ENCODE data around the gene SPATS2. TPM values are rescaled to one million over a fixed set of nuclear protein-coding genes. Genes with fewer than 3 reads are reported as not detected.

The SPATS2 gene
- total RNA-seq, 6 experiments from 2014 or later: 33.4 to 64.4 (median 50.9) TPM

DNA sequence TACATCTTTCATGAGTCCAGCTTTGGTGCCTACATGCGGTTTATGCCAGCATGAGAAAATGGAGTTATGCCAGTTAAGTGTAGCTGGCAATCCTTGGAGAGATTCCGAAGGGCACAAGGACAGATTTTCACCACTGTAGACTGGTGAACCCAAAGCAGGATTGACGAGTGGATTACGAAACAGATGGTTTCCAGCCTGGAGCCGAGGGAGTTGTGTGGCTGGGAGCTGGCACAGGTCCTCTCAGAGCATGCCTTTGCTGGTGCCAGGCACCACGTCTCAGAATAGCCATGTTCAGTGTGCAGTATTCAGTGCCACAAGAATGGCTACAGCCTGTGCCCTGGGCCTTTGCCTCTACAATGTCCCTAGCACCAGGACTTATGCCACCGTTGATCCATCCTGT, 184.8 kb downstream of the SPATS2 start:
- H3K27ac Mint-ChIP-seq: no peak overlapping the region
- peaks cover 9% of the 10 kb centered on the region for H3K36me3 Mint-ChIP-seq (ENCODE audit: low read depth)
- TF ChIP-seq, protein P1, sequence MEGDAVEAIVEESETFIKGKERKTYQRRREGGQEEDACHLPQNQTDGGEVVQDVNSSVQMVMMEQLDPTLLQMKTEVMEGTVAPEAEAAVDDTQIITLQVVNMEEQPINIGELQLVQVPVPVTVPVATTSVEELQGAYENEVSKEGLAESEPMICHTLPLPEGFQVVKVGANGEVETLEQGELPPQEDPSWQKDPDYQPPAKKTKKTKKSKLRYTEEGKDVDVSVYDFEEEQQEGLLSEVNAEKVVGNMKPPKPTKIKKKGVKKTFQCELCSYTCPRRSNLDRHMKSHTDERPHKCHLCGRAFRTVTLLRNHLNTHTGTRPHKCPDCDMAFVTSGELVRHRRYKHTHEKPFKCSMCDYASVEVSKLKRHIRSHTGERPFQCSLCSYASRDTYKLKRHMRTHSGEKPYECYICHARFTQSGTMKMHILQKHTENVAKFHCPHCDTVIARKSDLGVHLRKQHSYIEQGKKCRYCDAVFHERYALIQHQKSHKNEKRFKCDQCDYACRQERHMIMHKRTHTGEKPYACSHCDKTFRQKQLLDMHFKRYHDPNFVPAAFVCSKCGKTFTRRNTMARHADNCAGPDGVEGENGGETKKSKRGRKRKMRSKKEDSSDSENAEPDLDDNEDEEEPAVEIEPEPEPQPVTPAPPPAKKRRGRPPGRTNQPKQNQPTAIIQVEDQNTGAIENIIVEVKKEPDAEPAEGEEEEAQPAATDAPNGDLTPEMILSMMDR (IDR thresholded peaks at IDR 0.05): no peak
- no peaks in the 10 kb centered on the region for H3K9me3 Mint-ChIP-seq
- peaks cover 26% of the 10 kb centered on the region for H3K27me3 Mint-ChIP-seq (ENCODE audit: insufficient read depth)
- no peak for DNase-seq
- H3K4me1 Mint-ChIP-seq (ENCODE audit: low read depth): no peaks in the 10 kb centered on the region
- H3K4me3 Mint-ChIP-seq: no peak overlapping the region

DNA sequence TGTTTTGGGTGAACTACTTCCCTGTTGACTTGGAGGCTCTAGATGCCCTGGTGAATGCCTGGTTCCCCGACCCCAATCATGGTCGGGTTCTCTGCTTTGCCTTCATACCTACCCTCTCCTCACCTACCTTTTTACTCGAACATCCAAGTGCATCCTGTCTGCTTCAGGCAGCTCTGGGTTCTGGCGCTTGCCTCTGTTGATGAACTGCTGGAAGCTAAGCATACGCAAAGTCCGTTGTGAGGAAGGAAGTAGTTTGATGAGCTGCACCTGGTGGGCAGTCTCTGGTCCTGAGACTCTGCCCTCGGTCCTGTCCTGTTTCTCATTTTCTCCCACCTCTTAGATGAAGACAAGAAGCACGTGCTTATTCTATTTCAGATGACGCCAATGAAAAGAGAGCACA, 185.2 kb downstream of the SPATS2 start:
- H3K4me1 Mint-ChIP-seq (ENCODE audit: low read depth): no peaks in the 10 kb centered on the region
- peaks cover 9% of the 10 kb centered on the region for H3K36me3 Mint-ChIP-seq (ENCODE audit: low read depth)
- H3K27me3 Mint-ChIP-seq (ENCODE audit: insufficient read depth): peaks cover 22% of the 10 kb centered on the region
- H3K27ac Mint-ChIP-seq: no peak overlapping the region
- TF ChIP-seq, protein P1 (IDR thresholded peaks at IDR 0.05): no peak
- no peak overlapping the region for H3K4me3 Mint-ChIP-seq
- DNase-seq: no peak
- no peaks in the 10 kb centered on the region for H3K9me3 Mint-ChIP-seq

DNA sequence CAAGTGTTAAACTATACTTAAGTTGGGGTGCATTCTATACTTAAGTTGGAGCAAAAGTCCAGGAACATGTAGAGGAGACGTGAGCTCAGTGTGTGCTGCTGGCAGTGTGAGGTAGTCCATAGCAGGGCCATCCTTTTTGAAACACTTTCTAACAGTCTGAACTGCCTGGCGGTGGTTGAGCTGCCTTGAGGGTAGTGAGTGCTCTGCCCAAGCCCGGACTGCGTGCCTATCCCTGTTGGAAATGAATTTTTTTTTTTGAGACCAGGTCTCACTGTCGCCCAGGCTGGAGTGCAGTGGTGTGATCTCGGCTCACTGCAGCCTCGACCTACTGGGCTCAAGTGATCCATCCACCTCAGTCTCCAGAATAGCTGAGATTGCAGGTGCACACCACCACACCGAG, 185.6 kb downstream of the SPATS2 start:
- no peaks in the 10 kb centered on the region for H3K4me1 Mint-ChIP-seq (ENCODE audit: low read depth)
- no peak overlapping the region for H3K27ac Mint-ChIP-seq
- H3K27me3 Mint-ChIP-seq (ENCODE audit: insufficient read depth): peaks cover 20% of the 10 kb centered on the region; the same call in 1 of the 2 replicates
- no peak overlapping the region for H3K4me3 Mint-ChIP-seq
- TF ChIP-seq, protein P1 (IDR thresholded peaks at IDR 0.05): no peak
- H3K36me3 Mint-ChIP-seq (ENCODE audit: low read depth): peaks cover 9% of the 10 kb centered on the region
- no peak for DNase-seq
- H3K9me3 Mint-ChIP-seq: no peaks in the 10 kb centered on the region

DNA sequence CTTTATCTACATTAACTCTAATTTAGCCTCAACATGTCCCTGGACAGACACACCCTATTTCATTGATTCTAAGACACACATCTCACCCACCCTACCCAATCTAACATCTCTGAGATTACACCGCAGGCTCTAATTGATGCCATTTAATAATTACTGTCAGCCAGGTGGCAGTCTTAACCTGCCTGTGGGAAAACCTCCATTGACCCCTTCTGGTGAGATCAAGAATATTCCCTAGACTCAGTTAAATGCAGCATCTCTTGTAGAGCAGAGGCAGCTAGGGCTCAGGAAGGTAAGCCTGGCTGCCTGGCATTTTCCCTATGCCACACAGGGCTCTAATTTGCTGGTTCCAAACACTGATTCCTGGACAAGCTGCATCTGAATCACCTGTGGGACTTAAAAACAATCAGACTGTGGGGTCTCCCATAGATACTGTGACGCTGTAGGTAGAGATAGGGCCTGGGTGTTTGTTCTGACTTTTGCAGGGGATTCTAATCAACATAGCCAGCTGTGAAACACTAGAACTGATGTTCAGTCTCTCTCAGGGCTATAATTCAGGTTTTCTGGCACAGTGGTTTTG, 186.3 kb downstream of the SPATS2 start:
- H3K9me3 Mint-ChIP-seq: no peaks in the 10 kb centered on the region
- peaks cover 11% of the 10 kb centered on the region for H3K36me3 Mint-ChIP-seq (ENCODE audit: low read depth)
- no peaks in the 10 kb centered on the region for H3K4me1 Mint-ChIP-seq (ENCODE audit: low read depth)
- peak; percentile 32 for DNase-seq
- no peak overlapping the region for H3K4me3 Mint-ChIP-seq
- TF ChIP-seq, protein P1 (IDR thresholded peaks at IDR 0.05): peak; percentile 69
- H3K27me3 Mint-ChIP-seq (ENCODE audit: insufficient read depth): peaks cover 13% of the 10 kb centered on the region; the same call in 1 of the 2 replicates
- no peak overlapping the region for H3K27ac Mint-ChIP-seq

DNA sequence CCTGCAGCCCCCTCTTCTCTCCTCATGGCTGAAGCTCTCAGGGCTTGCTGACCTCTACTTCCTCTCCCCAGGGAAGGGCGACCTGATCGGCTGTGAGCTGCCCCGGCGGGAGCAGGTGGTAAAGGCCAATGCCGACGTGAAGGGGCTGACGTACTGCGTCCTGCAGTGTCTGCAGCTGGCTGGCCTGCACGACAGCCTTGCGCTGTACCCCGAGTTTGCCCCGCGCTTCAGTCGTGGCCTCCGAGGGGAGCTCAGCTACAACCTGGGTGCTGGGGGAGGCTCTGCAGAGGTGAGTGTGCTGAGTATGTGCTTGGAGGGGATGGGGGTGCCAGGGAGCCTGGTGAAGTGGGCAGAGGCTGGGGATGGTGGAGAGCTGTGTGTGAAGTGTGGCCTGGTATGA, 187.0 kb downstream of the SPATS2 start:
- Mint-ChIP-seq H3K9me3 (no peaks in the 10 kb centered on the region), H3K36me3 (ENCODE audit: low read depth) (peaks cover 18% of the 10 kb centered on the region), H3K4me1 (ENCODE audit: low read depth) (no peaks in the 10 kb centered on the region), H3K27me3 (ENCODE audit: insufficient read depth) (peaks cover 13% of the 10 kb centered on the region; the same call in 1 of the 2 replicates), H3K4me3 (no peak overlapping the region), H3K27ac (no peak overlapping the region)
- TF ChIP-seq, protein P1 (IDR thresholded peaks at IDR 0.05): no peak
- DNase-seq: no peak
